ENCODE results near the gene NMNAT2. TPM values are rescaled to one million over a fixed set of nuclear protein-coding genes. Genes with fewer than 3 reads are reported as not detected.

The NMNAT2 gene
- total and polyA plus RNA-seq, 10 of the 15 experiments (the other 5 are each of a cell fraction or from before 2014, with no cell fraction given) = 0.02 to 2.0 (median 0.60) TPM

DNA sequence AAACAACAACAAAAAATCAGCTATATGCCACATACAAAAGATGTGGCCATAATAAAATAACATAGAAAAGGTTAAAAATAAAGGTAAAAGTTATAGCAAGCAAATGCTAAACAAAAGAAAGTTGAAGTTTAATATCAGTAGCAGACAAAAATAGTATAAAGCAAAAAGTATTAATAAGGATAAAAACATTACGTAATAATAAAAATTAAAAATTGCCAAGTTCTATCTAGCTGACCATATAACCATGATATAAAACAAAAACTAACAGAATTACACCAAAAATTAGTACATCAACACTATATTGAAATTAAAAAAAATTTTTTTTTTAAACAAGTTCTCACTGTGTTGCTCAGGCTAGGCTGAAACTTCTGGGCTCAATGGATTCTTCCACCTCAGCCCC lies 38.6 kb upstream of the NMNAT2 start:
- WGBS (ENCODE audit: insufficient coverage, insufficient replicate concordance, low lambda C conversion rate, missing lambda C conversion rate) = 78% methylated on average over 1 of the region's 1 CpG
- Histone ChIP-seq H3K36me3 (ENCODE audit: control insufficient read depth in 2 of 2, insufficient read depth in 2 of 2, low read length in 1 of 2) (no peaks in the 10 kb centered on the region), H3K79me2 (ENCODE audit: control insufficient read depth, insufficient read depth, low read length) (no peaks in the 10 kb centered on the region), H3K4me3 (no peak overlapping the region), H3K4me2 (ENCODE audit: control insufficient read depth, insufficient read depth) (no peak overlapping the region), H3K27ac (ENCODE audit: control insufficient read depth, insufficient read depth) (no peak overlapping the region), H4K20me1 (ENCODE audit: control insufficient read depth, insufficient read depth) (no peaks in the 10 kb centered on the region), H3K9me3 (replicated peaks; ENCODE audit: control insufficient read depth, insufficient read depth, low read length) (no peaks in the 10 kb centered on the region), H2AFZ (ENCODE audit: control insufficient read depth, low read depth, low read length) (no peak overlapping the region), H3K9ac (ENCODE audit: control insufficient read depth, insufficient read depth, low read length) (no peak overlapping the region), H3K27me3 (replicated peaks in 1 of 2; ENCODE audit: control insufficient read depth in 2 of 2, insufficient read depth in 2 of 2, low read length in 1 of 2) (no peaks in the 10 kb centered on the region; a peak in 1 of 4 replicates), H3K4me1 (ENCODE audit: control insufficient read depth, insufficient read depth, low read length) (no peaks in the 10 kb centered on the region)
- ATAC-seq = no peak
- ChIA-PET CTCF (interaction anchor here (0.7 to 1.1 kb wide), 2 partner anchors 9 to 53 kb away, joined by 3 to 4 read pairs; no protein-coding TSS in a partner anchor), POLR2A (no interaction called here), RAD21 (ENCODE audit: unreplicated experiment) (no interaction called here), SMC1A (ENCODE audit: uncharacterized antibody, unreplicated experiment) (interaction anchor here (0.8 kb wide), 1 partner anchor 78 kb away, joined by 3 read pairs; no protein-coding TSS in a partner anchor)
- no peak for DNase-seq (ENCODE audit: low read depth, low spot score)
- in situ Hi-C loops (cut with MboI) (no loop called here), intact Hi-C loops (cut with micrococcal nuclease; ENCODE audit: unreplicated experiment) (no loop called here)
- no peak for FAIRE-seq
- no peak for TF ChIP-seq NR2F1 (conservative IDR thresholded peaks at IDR 0.05)
- no TSS peak for BruUV-seq (replicated peaks)

DNA sequence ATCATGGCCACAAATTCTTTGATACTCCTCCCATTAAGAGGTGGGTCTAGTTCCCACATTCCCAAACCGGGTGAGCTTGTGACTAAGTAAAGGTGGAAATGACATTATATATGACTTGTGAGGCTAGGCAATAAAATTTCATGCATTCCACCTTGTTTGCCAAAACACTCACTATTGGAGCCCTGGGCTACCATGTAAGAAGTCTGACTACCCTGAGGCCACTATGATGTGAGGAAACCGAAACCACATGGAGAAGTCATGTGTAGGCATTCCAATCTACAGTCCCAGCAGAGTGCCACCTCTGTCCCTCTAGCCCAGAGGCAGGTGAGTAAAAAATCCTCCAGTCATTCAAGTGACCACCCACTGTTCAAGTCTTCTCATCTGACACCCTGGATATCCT lies 36.2 kb upstream of the NMNAT2 start:
- CTCF ChIA-PET = no interaction called here
- POLR2A ChIA-PET = no interaction called here
- TF ChIP-seq, protein P1, sequence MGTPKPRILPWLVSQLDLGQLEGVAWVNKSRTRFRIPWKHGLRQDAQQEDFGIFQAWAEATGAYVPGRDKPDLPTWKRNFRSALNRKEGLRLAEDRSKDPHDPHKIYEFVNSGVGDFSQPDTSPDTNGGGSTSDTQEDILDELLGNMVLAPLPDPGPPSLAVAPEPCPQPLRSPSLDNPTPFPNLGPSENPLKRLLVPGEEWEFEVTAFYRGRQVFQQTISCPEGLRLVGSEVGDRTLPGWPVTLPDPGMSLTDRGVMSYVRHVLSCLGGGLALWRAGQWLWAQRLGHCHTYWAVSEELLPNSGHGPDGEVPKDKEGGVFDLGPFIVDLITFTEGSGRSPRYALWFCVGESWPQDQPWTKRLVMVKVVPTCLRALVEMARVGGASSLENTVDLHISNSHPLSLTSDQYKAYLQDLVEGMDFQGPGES (IDR thresholded peaks at IDR 0.05) = no peak
- TF ChIP-seq SUZ12 (IDR thresholded peaks at IDR 0.05; ENCODE audit: unreplicated experiment) (no peak), POLR2AphosphoS5 (IDR thresholded peaks at IDR 0.05; ENCODE audit: low read length) (no peak), NR2F1 (conservative IDR thresholded peaks at IDR 0.05) (no peak), CBX5 (IDR thresholded peaks at IDR 0.05; ENCODE audit: low read depth) (no peak), IKZF1 (conservative IDR thresholded peaks at IDR 0.05) (no peak), NBN (IDR thresholded peaks at IDR 0.05) (no peak), EED (IDR thresholded peaks at IDR 0.05; ENCODE audit: low read depth) (no peak), NFYA (IDR thresholded peaks at IDR 0.05; ENCODE audit: borderline replicate concordance, low read depth, low read length) (no peak), STAT3 (IDR thresholded peaks at IDR 0.05; ENCODE audit: low read depth, low read length) (no peak)
- Histone ChIP-seq H3K4me2 (ENCODE audit: control insufficient read depth, insufficient read depth) (no peak overlapping the region), H2AFZ (ENCODE audit: control insufficient read depth, low read depth, low read length) (no peak overlapping the region), H3K27me3 (replicated peaks in 1 of 2; ENCODE audit: control insufficient read depth in 2 of 2, insufficient read depth in 2 of 2, low read length in 1 of 2) (no peaks in the 10 kb centered on the region; a peak in 1 of 4 replicates), H3K4me1 (ENCODE audit: control insufficient read depth, insufficient read depth, low read length) (no peaks in the 10 kb centered on the region), H3K9me3 (replicated peaks; ENCODE audit: control insufficient read depth, insufficient read depth, low read length) (no peaks in the 10 kb centered on the region), H4K20me1 (ENCODE audit: control insufficient read depth, insufficient read depth) (no peaks in the 10 kb centered on the region), H3K4me3 (no peak overlapping the region), H3K9ac (ENCODE audit: control insufficient read depth, insufficient read depth, low read length) (no peak overlapping the region), H3K27ac (ENCODE audit: control insufficient read depth, insufficient read depth) (no peak overlapping the region), H3K79me2 (ENCODE audit: control insufficient read depth, insufficient read depth, low read length) (no peaks in the 10 kb centered on the region), H3K36me3 (ENCODE audit: control insufficient read depth in 2 of 2, insufficient read depth in 2 of 2, low read length in 1 of 2) (no peaks in the 10 kb centered on the region)
- SMC1A ChIA-PET (ENCODE audit: uncharacterized antibody, unreplicated experiment) = interaction anchor here (0.9 to 1.5 kb wide), 2 partner anchors 10 to 15 kb away, joined by 3 read pairs; no protein-coding TSS in a partner anchor
- no TSS peak for BruUV-seq (replicated peaks)
- in situ Hi-C loops (cut with MboI) (no loop called here), intact Hi-C loops (cut with micrococcal nuclease; ENCODE audit: unreplicated experiment) (no loop called here)
- ATAC-seq (no peak), DNase-seq (ENCODE audit: low read depth, low spot score) (no peak), FAIRE-seq (no peak)
- 33% methylated on average over 2 of the region's 2 CpGs for WGBS (ENCODE audit: insufficient coverage, insufficient replicate concordance, low lambda C conversion rate, missing lambda C conversion rate)
- RAD21 ChIA-PET (ENCODE audit: unreplicated experiment) = no interaction called here

All from GM12878 (cell line).